GM12873 (cell line): ENCODE data around the gene OR2T34.

Experiments
- CTCF ChIP-seq: IDR thresholded peaks from 2 replicates; pipeline ENCODE4 v1.5.1; 2012; ENCODE audit warnings: low read depth, mild to moderate bottlenecking, moderate library complexity, low read length, control low read depth; ENCODE audit not compliant: insufficient read depth; ENCODE audit errors: missing control alignments

Gene OR2T34

GRCh38 chr1:248610301-248610700, 35.7 kb upstream of the OR2T34 start:
- TF ChIP-seq CTCF, result no peak

GRCh38 chr1:248599396-248599795, 24.8 kb upstream of the OR2T34 start:
- no peak for TF ChIP-seq CTCF

DNA sequence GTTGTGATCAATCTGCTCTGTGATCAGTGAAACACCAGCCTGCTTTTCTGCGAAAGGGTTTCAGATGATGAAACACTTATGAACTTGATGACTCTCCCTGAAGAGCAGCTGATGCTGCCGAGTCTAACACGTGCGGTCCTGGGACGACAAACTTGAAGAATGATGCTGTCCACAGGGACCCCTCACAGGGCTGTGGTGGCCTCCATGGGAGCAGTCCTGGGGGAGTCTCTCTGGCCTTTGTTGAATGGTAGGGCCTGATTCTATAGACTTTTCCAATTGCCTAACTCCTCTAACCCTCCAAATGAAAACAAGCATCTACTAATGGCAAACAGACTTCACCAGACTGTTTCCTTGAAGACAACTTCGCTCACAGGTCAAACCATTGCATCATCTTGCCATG, 23.0 kb upstream of the OR2T34 start, which contains the start of gene OR2T10:
Gene OR2T10, minus strand, starts transcription at position 112 of the 400 bp plus-strand sequence. CDS start 3,932 bp downstream, outside the sequence.
- no peak for TF ChIP-seq CTCF

- no peak for TF ChIP-seq CTCF
These were observed 22.1 kb upstream of the OR2T34 start for GRCh38 chr1:248596615-248597014.

DNA sequence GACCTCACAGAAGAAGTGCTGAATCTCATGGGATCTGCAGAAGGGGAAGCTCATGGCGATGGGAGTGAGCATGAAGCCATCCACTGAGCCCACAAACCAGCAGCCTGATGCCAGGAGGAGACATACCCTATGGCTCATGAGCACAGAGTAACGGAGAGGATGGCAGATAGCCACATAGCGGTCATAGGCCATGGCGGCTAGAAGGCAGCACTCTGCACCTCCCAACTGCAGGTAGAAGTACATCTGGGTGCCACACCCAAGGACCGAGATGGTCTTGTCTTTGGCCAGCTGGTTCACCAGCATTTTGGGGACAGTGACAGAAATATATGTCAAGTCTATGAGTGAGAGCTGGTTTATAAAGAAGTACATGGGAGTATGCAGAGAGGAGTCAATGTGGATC, 18.7 kb upstream of the OR2T34 start:
- no peak for TF ChIP-seq CTCF

GRCh38 chr1:248592655-248593054, 18.1 kb upstream of the OR2T34 start:
- no peak for TF ChIP-seq CTCF

DNA sequence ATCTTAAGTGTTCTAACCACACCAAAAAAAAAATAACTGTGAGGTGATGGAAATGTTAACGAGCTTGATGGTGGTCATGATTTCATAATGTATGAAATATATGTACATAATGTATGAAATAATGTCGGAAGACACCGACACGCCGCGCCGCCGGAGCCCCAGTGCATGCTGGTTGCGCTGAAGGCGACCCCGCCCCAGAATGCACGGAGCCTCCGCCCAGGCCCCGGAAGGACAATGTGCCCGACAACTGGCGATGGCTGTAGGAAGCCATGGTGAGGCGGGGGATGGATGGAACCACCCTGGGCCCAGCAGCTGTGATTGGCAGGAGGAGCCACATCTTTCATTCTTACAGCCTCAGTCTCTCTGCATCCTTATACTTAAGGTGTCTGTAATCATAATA, 15.5 kb upstream of the OR2T34 start:
- no peak for TF ChIP-seq CTCF
